Endodermal cell (in vitro differentiated cells): ENCODE data around the gene PIMREG. TPM values are rescaled to one million over a fixed set of nuclear protein-coding genes. Genes with fewer than 3 reads are reported as not detected.

Source experiments
- DNase-seq: peaks from one replicate; pipeline ENCODE4 v3.0.0-alpha.2; 2017
- H3K27ac ChIP-seq: 2 replicates; pipeline ENCODE4 v1.5.1; 2013; ENCODE audit warnings: mild to moderate bottlenecking, low read depth, low read length, moderate library complexity
- H3K27me3 ChIP-seq: 2 replicates; pipeline ENCODE4 v1.6.1; 2013; ENCODE audit warnings: mild to moderate bottlenecking, low read length, moderate library complexity; ENCODE audit not compliant: insufficient read depth, control insufficient read depth, poor library complexity, severe bottlenecking
- H3K36me3 ChIP-seq: 2 replicates; pipeline ENCODE4 v1.7.0; 2013; ENCODE audit warnings: mild to moderate bottlenecking, low read length, moderate library complexity; ENCODE audit not compliant: control insufficient read depth, insufficient read depth
- H3K4me1 ChIP-seq: one replicate; pipeline ENCODE4 v1.7.0; 2013; ENCODE audit warnings: low read length; ENCODE audit not compliant: control insufficient read depth, insufficient read depth
- H3K4me3 ChIP-seq: 2 replicates; pipeline ENCODE4 v1.5.1; 2013; ENCODE audit warnings: mild to moderate bottlenecking, low read length, moderate library complexity
- H3K9ac ChIP-seq: 2 replicates; pipeline ENCODE4 v1.6.1; 2013; ENCODE audit warnings: mild to moderate bottlenecking, low read length, moderate library complexity; ENCODE audit not compliant: poor library complexity, severe bottlenecking; ENCODE audit errors: extremely low read depth
- H3K9me3 ChIP-seq: 2 replicates; pipeline ENCODE4 v1.6.1; 2013; ENCODE audit warnings: mild to moderate bottlenecking, low read length, moderate library complexity; ENCODE audit not compliant: control insufficient read depth
- H3K27ac Mint-ChIP-seq: 2 replicates; pipeline ENCODE4 v1.8.0; 2020; ENCODE audit warnings: mixed read lengths
- H3K27me3 Mint-ChIP-seq: 2 replicates; pipeline ENCODE4 v1.8.0; 2021; ENCODE audit warnings: mild to moderate bottlenecking, mixed read lengths; ENCODE audit not compliant: insufficient read depth
- H3K36me3 Mint-ChIP-seq: 2 replicates; pipeline ENCODE4 v1.8.0; 2020; ENCODE audit warnings: low read depth, mixed read lengths
- H3K4me1 Mint-ChIP-seq: 2 replicates; pipeline ENCODE4 v1.8.0; 2020; ENCODE audit warnings: mixed read lengths
- H3K4me3 Mint-ChIP-seq: 2 replicates; pipeline ENCODE4 v1.8.0; 2020; ENCODE audit warnings: mild to moderate bottlenecking, moderate library complexity, mixed read lengths
- H3K9me3 Mint-ChIP-seq: 2 replicates; pipeline ENCODE4 v1.8.0; 2020; ENCODE audit warnings: mild to moderate bottlenecking, mixed read lengths
- CTCF ChIP-seq: fragments of 200-600 bp; sonication (generic); conservative IDR thresholded peaks from 2 replicates; pipeline ENCODE4 v1.5.0; 2021; ENCODE audit warnings: antibody characterized with exemption, mild to moderate bottlenecking
- WGBS, 2 experiments: methylation state at CpG; one replicate each; pipeline versions ENCODE4 v1.1.5 to v1.1.7; 2013; ENCODE audit warnings: missing lambda C conversion rate in 2 of 2, mixed read lengths in 1 of 2; ENCODE audit not compliant: insufficient coverage in 1 of 2, insufficient read length in 1 of 2; 5-methylcytosine and 5-hydroxymethylcytosine counted together
- total RNA-seq, 2 donors: library from RNA; stranded (reverse); fragmentation: NEBNext Ultra II Directional in 1 of 2; extraction: Animal tissue kit (Norgen Biotek cat#: 25700) in 1 of 2; gene quantifications; 2 replicates in 1 of 2; 3 replicates in 1 of 2; pipeline ENCODE4 v1.2.1, GENCODE V29; 2021

PIMREG gene
- total RNA-seq, 2 donors from 2014 or later = 33.4 to 68.7 TPM

GRCh38 chr17:6429266-6429665, 15.0 kb upstream of the PIMREG start:
- H3K27me3 ChIP-seq = no peaks in the 10 kb centered on the region
- Mint-ChIP-seq H3K4me3 (no peak overlapping the region), H3K27ac (no peak overlapping the region), H3K4me1 (no peaks in the 10 kb centered on the region), H3K36me3 (peaks cover 2% of the 10 kb centered on the region), H3K27me3 (peaks cover 2% of the 10 kb centered on the region), H3K9me3 (peaks cover 18% of the 10 kb centered on the region)
- no peaks in the 10 kb centered on the region for H3K36me3 ChIP-seq
- WGBS, 2 experiments = 87 to 100% methylated on average over 4 to 7 of the region's 7 CpGs
- H3K27ac ChIP-seq = no peak overlapping the region
- H3K4me1 ChIP-seq = no peaks in the 10 kb centered on the region
- no peak overlapping the region for H3K4me3 ChIP-seq
- DNase-seq = no peak
- H3K9me3 ChIP-seq = peaks cover 10% of the 10 kb centered on the region
- no peak for TF ChIP-seq CTCF
- H3K9ac ChIP-seq = no peak overlapping the region

GRCh38 chr17:6430769-6431168, 13.5 kb upstream of the PIMREG start:
- Mint-ChIP-seq H3K9me3 (peaks cover 18% of the 10 kb centered on the region), H3K36me3 (peaks cover 2% of the 10 kb centered on the region)
- no peaks in the 10 kb centered on the region for H3K27me3 ChIP-seq

GRCh38 chr17:6435051-6435450, 9.2 kb upstream of the PIMREG start, which contains the start of gene AIPL1:
TSS of gene AIPL1 (minus strand) at chr17:6435121. CDS start at chr17:6435104, 17 bp downstream.
- Histone ChIP-seq H3K36me3 (no peaks in the 10 kb centered on the region), H3K27ac (no peak within 1 kb of the TSS), H3K4me1 (no peaks in the 10 kb centered on the region), H3K9ac (no peak within 1 kb of the TSS), H3K9me3 (peaks cover 10% of the 10 kb centered on the region), H3K27me3 (no peaks in the 10 kb centered on the region), H3K4me3 (no peak within 1 kb of the TSS)
- Mint-ChIP-seq H3K27ac (peak within 1 kb of the TSS; percentile 61), H3K4me3 (no peak within 1 kb of the TSS), H3K27me3 (peaks cover 6% of the 10 kb centered on the region), H3K36me3 (peaks cover 2% of the 10 kb centered on the region), H3K9me3 (peaks cover 14% of the 10 kb centered on the region), H3K4me1 (peaks cover 16% of the 10 kb centered on the region)
- TF ChIP-seq CTCF = no peak
- no peak for DNase-seq
- 86 to 93% methylated on average over 11 to 16 of the region's 16 CpGs for WGBS, 2 experiments

More at GRCh38 chr17:6430769-6431168, 13.5 kb upstream of the PIMREG start:
- no peaks in the 10 kb centered on the region for H3K4me1 ChIP-seq
- no peak overlapping the region for H3K27ac Mint-ChIP-seq
- H3K4me3 Mint-ChIP-seq = no peak overlapping the region
- H3K9ac ChIP-seq = no peak overlapping the region
- no peaks in the 10 kb centered on the region for H3K36me3 ChIP-seq
- DNase-seq = no peak
- H3K4me1 Mint-ChIP-seq = no peaks in the 10 kb centered on the region
- no peak overlapping the region for H3K27ac ChIP-seq
- H3K9me3 ChIP-seq = peaks cover 10% of the 10 kb centered on the region
- peak; percentile 71 for TF ChIP-seq CTCF
- no peak overlapping the region for H3K4me3 ChIP-seq
- peaks cover 2% of the 10 kb centered on the region for H3K27me3 Mint-ChIP-seq
